Measurements from ENCODE around the gene KIAA0513. TPM values are rescaled to one million over a fixed set of nuclear protein-coding genes. Genes with fewer than 3 reads are reported as not detected.

Gene KIAA0513
- total and polyA plus RNA-seq, 2 of the 13 experiments (the other 11 are each of a cell fraction or from before 2014, with no cell fraction given): 1.8 TPM

- TF ChIP-seq ZNF512B (CRISPR knock-in tag; IDR thresholded peaks at IDR 0.05; ENCODE audit: borderline replicate concordance) (0 out of 2 replicates have a peak, but pooled peaks have one; percentile 62), NFE2L1 (CRISPR knock-in tag; IDR thresholded peaks at IDR 0.05; ENCODE audit: borderline replicate concordance) (no peak), KLF16 (CRISPR knock-in tag; IDR thresholded peaks at IDR 0.05) (peak in 1 of 2 experiments; percentile 20; a peak in 1 of 4 replicates), LBX2 (CRISPR knock-in tag; IDR thresholded peaks at IDR 0.05; ENCODE audit: borderline replicate concordance) (no peak), MXI1 (IDR thresholded peaks at IDR 0.05; ENCODE audit: borderline replicate concordance, low read depth, low read length) (no peak), ZNF33A (CRISPR knock-in tag; IDR thresholded peaks at IDR 0.05; ENCODE audit: borderline replicate concordance) (no peak), HOXA5 (CRISPR knock-in tag; IDR thresholded peaks at IDR 0.05) (no peak), ARNTL (CRISPR knock-in tag; IDR thresholded peaks at IDR 0.05) (0 out of 2 replicates have a peak, but pooled peaks have one; percentile 9), ZBTB44 (CRISPR knock-in tag; IDR thresholded peaks at IDR 0.05) (no peak), ZNF160 (CRISPR knock-in tag; IDR thresholded peaks at IDR 0.05) (no peak), FOXC1 (CRISPR knock-in tag; IDR thresholded peaks at IDR 0.05; ENCODE audit: borderline replicate concordance) (no peak), HDAC1 (CRISPR knock-in tag; IDR thresholded peaks at IDR 0.05) (peak; percentile 46; the same call in 1 of the 2 replicates), HNF4A (CRISPR knock-in tag; IDR thresholded peaks at IDR 0.05) (no peak; the same call in 1 of the 2 replicates), ZSCAN22 (CRISPR knock-in tag; IDR thresholded peaks at IDR 0.05) (no peak), SRF (IDR thresholded peaks at IDR 0.05; ENCODE audit: low read depth, low read length) (no peak)
These were observed 114.0 kb downstream of the KIAA0513 start (continued) for GRCh38 chr16:85141491-85142128.

Data from HepG2 (cell line).